Type B pancreatic cell (in vitro differentiated cells): ENCODE results near the gene SERPINA4. TPM values are rescaled to one million over a fixed set of nuclear protein-coding genes. Genes with fewer than 3 reads are reported as not detected.
"Not testable (repeated sequence)": the region's sequence is repeated elsewhere in the genome, so short reads cannot be mapped to it uniquely, and the experiment has no call there.

ENCODE experiments used
- DNase-seq: peaks from one replicate; pipeline ENCODE4 v3.0.0; 2021; ENCODE audit warnings: mixed read lengths; ENCODE audit not compliant: unreplicated experiment; ENCODE audit errors: extremely low spot score
- H3K27ac Mint-ChIP-seq: 2 replicates; pipeline ENCODE4 v1.8.0; 2021; ENCODE audit warnings: mild to moderate bottlenecking, mixed read lengths
- H3K27me3 Mint-ChIP-seq: 2 replicates; pipeline ENCODE4 v1.8.0; 2021; ENCODE audit warnings: mixed read lengths
- H3K36me3 Mint-ChIP-seq: 2 replicates; pipeline ENCODE4 v1.8.0; 2021; ENCODE audit warnings: mixed read lengths
- H3K4me1 Mint-ChIP-seq: one replicate; pipeline ENCODE4 v1.8.0; 2021; ENCODE audit warnings: mixed read lengths; ENCODE audit not compliant: unreplicated experiment
- H3K4me3 Mint-ChIP-seq: 2 replicates; pipeline ENCODE4 v1.8.0; 2021; ENCODE audit warnings: mild to moderate bottlenecking, mixed read lengths
- H3K9me3 Mint-ChIP-seq: 2 replicates; pipeline ENCODE4 v1.8.0; 2021; ENCODE audit warnings: mixed read lengths
- CTCF ChIP-seq: fragments of 200-600 bp; sonication (generic); conservative IDR thresholded peaks from 2 replicates; pipeline ENCODE4 v1.5.0; 2021; ENCODE audit warnings: antibody characterized with exemption, mild to moderate bottlenecking
- total RNA-seq: library from RNA; stranded (reverse); gene quantifications from 2 replicates; pipeline ENCODE4 v1.2.1, GENCODE V29; 2021; ENCODE audit warnings: low replicate concordance

The SERPINA4 gene
- total RNA-seq, 1 donor from 2014 or later: 1.4 TPM

DNA sequence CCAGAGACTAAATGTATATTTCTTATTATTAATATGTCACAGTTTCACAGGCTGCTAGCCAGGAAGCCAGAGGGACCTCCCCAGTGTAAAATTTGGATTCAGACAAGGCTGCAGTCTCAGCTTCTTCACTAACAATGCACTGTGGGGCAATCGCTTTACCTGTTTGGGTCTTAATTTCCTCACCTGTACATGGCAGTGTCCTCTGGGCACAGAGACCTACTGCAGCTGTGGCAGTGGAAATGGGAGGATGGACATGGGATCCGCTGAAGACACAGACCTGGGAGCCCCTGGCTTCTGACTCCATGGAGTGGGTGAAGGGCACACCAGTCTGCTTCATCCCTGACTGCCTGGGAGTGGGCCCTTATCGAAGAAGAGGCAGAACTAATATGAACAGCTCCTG, 13.1 kb downstream of the SERPINA4 start:
- no peak overlapping the region for H3K27ac Mint-ChIP-seq
- H3K27me3 Mint-ChIP-seq: no peaks in the 10 kb centered on the region
- no peaks in the 10 kb centered on the region for H3K4me1 Mint-ChIP-seq
- no peaks in the 10 kb centered on the region for H3K9me3 Mint-ChIP-seq
- H3K36me3 Mint-ChIP-seq: no peaks in the 10 kb centered on the region
- DNase-seq: no peak
- TF ChIP-seq CTCF: no peak
- H3K4me3 Mint-ChIP-seq: no peak overlapping the region

GRCh38 chr14:94575730-94576585, 14.7 kb downstream of the SERPINA4 start:
- Mint-ChIP-seq H3K27me3 (no peaks in the 10 kb centered on the region), H3K4me1 (no peaks in the 10 kb centered on the region), H3K27ac (no peak overlapping the region), H3K36me3 (no peaks in the 10 kb centered on the region), H3K9me3 (no peaks in the 10 kb centered on the region), H3K4me3 (no peak overlapping the region)
- no peak for TF ChIP-seq CTCF
- no peak for DNase-seq

GRCh38 chr14:94577472-94577871, 16.2 kb downstream of the SERPINA4 start:
- H3K36me3 Mint-ChIP-seq, H3K27me3 Mint-ChIP-seq, H3K4me1 Mint-ChIP-seq, H3K4me3 Mint-ChIP-seq, H3K27ac Mint-ChIP-seq, H3K9me3 Mint-ChIP-seq, DNase-seq: not testable (repeated sequence)

- no peak for DNase-seq
- no peak for TF ChIP-seq CTCF
- no peak overlapping the region for H3K27ac Mint-ChIP-seq
- no peaks in the 10 kb centered on the region for H3K27me3 Mint-ChIP-seq
- H3K9me3 Mint-ChIP-seq: no peaks in the 10 kb centered on the region
- H3K36me3 Mint-ChIP-seq: no peaks in the 10 kb centered on the region
- peaks cover 7% of the 10 kb centered on the region for H3K4me1 Mint-ChIP-seq
- H3K4me3 Mint-ChIP-seq: no peak overlapping the region
These were observed 17.5 kb downstream of the SERPINA4 start for GRCh38 chr14:94578712-94579111.

DNA sequence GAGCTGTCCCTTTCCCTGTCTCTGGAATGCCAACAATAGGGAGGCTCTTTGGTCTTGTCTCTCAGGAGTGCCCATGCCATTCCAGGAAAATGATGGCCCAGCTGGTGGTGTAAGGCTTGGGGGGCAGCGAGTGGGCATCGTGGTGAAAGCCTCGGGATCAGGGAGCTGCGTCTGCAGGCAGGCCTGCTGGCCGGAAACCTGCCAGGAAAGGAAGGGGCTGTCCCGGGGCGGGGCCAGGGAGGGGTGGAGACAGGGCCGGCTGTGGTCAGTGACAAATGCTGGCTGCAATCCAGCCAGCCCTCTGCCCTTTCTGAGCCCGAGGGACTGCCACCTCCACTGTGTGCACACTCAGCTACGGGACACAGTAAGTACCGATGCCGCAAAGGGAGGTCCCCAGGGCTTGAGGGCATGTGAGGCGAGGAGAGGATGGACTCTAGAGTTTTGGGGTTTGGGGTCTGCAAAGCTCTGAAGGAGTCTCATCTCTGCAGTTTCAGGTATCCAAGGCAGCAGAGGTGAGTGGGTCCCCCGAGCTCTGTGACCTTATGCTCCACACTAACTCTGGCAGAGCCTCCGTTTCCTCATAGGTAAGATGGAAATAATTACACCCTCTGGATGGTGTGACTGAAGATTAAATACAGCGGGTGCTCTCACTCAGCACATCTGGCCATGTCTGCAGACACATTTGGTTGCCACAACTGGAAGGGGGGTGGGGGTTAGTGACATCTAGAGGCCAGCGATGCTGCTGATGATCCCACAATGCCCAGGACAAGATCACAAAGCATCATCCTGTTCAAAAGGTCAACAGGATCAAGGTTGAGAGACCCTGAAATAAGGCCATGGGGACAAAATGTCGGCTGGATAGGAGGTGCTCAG, 20.1 kb downstream of the SERPINA4 start, which contains the start of gene SERPINA5:
Gene SERPINA5 (plus strand): TSS at position 300 of the 873 bp plus-strand sequence. CDS start 5,937 bp downstream, outside the sequence.
- Mint-ChIP-seq H3K9me3 (no peaks in the 10 kb centered on the region), H3K4me3 (no peak within 1 kb of the TSS), H3K27me3 (no peaks in the 10 kb centered on the region), H3K36me3 (no peaks in the 10 kb centered on the region), H3K4me1 (peaks cover 7% of the 10 kb centered on the region), H3K27ac (no peak within 1 kb of the TSS)
- DNase-seq: no peak
- TF ChIP-seq CTCF: no peak
